ENCODE data around the gene GRID2.

DNA sequence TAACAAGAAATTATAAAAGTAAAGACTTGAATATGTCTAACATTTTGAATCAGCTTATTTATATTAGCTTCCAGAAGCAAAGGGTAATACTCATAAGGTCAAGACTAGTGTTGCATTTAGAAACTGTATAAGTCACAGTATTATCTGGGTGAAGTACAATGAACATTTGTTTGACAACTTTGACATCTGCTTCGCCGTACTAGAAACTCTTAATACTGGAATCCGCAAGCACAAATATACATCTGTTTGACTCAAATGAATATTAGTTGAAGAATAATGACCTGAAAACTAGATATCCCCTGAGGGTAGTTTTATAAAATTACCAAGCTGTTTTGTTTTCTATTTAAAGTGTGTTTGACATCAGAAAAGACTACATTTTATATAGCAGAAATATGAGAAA, 1389.4 kb downstream of the GRID2 start:
- TF ChIP-seq, protein P1, sequence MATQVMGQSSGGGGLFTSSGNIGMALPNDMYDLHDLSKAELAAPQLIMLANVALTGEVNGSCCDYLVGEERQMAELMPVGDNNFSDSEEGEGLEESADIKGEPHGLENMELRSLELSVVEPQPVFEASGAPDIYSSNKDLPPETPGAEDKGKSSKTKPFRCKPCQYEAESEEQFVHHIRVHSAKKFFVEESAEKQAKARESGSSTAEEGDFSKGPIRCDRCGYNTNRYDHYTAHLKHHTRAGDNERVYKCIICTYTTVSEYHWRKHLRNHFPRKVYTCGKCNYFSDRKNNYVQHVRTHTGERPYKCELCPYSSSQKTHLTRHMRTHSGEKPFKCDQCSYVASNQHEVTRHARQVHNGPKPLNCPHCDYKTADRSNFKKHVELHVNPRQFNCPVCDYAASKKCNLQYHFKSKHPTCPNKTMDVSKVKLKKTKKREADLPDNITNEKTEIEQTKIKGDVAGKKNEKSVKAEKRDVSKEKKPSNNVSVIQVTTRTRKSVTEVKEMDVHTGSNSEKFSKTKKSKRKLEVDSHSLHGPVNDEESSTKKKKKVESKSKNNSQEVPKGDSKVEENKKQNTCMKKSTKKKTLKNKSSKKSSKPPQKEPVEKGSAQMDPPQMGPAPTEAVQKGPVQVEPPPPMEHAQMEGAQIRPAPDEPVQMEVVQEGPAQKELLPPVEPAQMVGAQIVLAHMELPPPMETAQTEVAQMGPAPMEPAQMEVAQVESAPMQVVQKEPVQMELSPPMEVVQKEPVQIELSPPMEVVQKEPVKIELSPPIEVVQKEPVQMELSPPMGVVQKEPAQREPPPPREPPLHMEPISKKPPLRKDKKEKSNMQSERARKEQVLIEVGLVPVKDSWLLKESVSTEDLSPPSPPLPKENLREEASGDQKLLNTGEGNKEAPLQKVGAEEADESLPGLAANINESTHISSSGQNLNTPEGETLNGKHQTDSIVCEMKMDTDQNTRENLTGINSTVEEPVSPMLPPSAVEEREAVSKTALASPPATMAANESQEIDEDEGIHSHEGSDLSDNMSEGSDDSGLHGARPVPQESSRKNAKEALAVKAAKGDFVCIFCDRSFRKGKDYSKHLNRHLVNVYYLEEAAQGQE (IDR thresholded peaks at IDR 0.05; ENCODE audit: insufficient read depth in 1 of 2, low read depth in 2 of 2, low read length in 2 of 2), result no peak
- TF ChIP-seq TAF1 (IDR thresholded peaks at IDR 0.05; ENCODE audit: borderline replicate concordance, insufficient read depth, low read length) (no peak), POLR2AphosphoS5 (IDR thresholded peaks at IDR 0.05; ENCODE audit: low read depth, low read length) (no peak), FOXP2 (optimal IDR thresholded peaks at IDR 0.05; ENCODE audit: borderline replicate concordance, extremely low read depth, extremely low read length, insufficient read depth) (no peak), SIN3A (IDR thresholded peaks at IDR 0.05; ENCODE audit: borderline replicate concordance, insufficient read depth, low read length) (no peak)
